GM23248 (cell line): Measurements from ENCODE around the gene IMPG1.

ENCODE experiments used
- EZH2 ChIP-seq: fragments of 200-600 bp; sonication (generic); IDR thresholded peaks from 2 replicates; pipeline ENCODE4 v1.6.1; 2018; ENCODE audit warnings: antibody characterized with exemption, mild to moderate bottlenecking; ENCODE audit not compliant: insufficient read depth, poor library complexity, severe bottlenecking
- EZH2phosphoT487 ChIP-seq: fragments of 200-600 bp; sonication (generic); IDR thresholded peaks from 2 replicates; pipeline ENCODE4 v1.6.1; 2018; ENCODE audit warnings: antibody characterized with exemption, moderate library complexity, mild to moderate bottlenecking, low read depth; ENCODE audit not compliant: insufficient read depth

DNA sequence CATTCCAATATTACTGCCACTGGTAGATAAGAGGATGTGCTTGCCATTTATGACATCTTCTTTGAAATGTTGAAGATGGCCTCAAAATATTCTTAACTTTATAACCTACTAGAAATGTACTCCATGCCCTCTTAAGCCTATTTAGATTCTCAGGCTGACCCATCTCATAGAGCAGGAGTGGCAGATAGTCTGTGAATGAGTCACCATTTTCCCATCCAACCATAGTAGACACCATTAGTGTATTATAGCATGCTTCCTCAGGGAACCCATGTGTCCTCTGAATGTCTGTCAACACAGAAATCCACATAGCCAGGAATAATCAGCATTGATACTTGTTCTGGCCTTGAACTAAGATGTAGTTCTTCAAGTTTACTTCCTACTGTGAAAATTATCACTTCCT lies 150.2 kb downstream of the IMPG1 start:
- TF ChIP-seq EZH2: no peak
- no peak for TF ChIP-seq EZH2phosphoT487
